ENCODE measurements around the gene ITGAD. TPM values are rescaled to one million over a fixed set of nuclear protein-coding genes. Genes with fewer than 3 reads are reported as not detected.

The ITGAD gene
- total RNA-seq, 4 donors from 2014 or later: 0.27 TPM; not detected in 3

DNA sequence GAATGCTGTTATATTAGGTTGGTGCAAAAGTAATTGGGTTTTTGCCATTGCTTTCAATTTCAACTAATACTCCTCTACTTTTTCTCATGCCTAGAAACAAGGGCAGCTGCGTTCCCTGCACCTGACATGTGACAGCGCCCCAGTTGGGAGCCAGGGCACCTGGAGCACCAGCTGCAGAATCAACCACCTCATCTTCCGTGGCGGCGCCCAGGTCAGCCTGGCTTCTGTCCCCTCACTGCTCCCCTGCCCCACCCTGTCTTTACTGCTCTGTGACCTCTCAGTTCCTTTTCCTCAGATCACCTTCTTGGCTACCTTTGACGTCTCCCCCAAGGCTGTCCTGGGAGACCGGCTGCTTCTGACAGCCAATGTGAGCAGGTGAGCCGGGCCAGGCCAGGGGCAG, 16.4 kb upstream of the ITGAD start:
- TF ChIP-seq POLR2AphosphoS5 (IDR thresholded peaks at IDR 0.05): no peak
- TF ChIP-seq, protein P1, sequence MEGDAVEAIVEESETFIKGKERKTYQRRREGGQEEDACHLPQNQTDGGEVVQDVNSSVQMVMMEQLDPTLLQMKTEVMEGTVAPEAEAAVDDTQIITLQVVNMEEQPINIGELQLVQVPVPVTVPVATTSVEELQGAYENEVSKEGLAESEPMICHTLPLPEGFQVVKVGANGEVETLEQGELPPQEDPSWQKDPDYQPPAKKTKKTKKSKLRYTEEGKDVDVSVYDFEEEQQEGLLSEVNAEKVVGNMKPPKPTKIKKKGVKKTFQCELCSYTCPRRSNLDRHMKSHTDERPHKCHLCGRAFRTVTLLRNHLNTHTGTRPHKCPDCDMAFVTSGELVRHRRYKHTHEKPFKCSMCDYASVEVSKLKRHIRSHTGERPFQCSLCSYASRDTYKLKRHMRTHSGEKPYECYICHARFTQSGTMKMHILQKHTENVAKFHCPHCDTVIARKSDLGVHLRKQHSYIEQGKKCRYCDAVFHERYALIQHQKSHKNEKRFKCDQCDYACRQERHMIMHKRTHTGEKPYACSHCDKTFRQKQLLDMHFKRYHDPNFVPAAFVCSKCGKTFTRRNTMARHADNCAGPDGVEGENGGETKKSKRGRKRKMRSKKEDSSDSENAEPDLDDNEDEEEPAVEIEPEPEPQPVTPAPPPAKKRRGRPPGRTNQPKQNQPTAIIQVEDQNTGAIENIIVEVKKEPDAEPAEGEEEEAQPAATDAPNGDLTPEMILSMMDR (IDR thresholded peaks at IDR 0.05): no peak
- TF ChIP-seq POLR2A (IDR thresholded peaks at IDR 0.05): no peak
- no peak for TF ChIP-seq EP300 (IDR thresholded peaks at IDR 0.05)
- 79% methylated on average over 8 of the region's 8 CpGs; no CpG with 5 or more reads in 1 of the 2 donors for WGBS, 2 donors (ENCODE audit: low coverage in 1 of 2)

DNA sequence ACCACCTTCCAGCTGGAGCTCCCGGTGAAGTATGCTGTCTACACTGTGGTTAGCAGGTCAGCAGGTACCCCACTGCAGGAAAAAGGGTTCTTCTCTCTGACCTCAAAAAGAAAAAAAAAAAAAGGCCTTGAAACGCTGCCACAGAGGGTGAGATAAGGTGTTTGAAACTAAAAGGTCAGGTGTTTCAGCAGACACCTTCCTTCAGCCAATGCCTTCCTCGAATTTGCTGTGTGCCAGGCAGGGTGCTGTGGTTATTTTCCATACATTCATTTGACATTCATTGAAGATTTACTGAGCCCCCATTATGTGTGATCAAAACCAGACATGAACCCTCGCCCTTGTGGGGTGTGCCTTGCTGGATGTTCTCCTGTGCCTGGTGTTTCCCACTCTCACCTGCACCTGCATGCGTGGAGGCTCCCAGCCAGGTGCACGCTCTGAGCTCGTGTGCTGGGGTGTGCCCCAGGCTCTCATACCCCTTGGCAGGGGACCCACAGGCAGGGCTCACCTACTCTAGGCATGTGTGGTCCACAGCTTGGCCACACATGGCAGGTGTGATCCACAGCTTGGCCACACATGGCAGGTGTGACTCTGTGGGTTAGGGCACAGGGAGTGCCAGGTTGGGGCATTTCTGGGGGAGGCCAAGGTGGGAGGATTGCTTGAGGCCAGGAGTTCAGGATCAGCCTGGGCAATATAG, 15.8 kb upstream of the ITGAD start:
- Histone ChIP-seq H3K27ac (no peak overlapping the region), H3K27me3 (peaks cover 50% of the 10 kb centered on the region), H3K4me1 (peaks cover 0 to under 1% (median 0%) of the 10 kb centered on the region in 3 donors), H3K36me3 (no peaks in the 10 kb centered on the region), H3K9me3 (peaks cover 0 to 9% (median 0%) of the 10 kb centered on the region in 3 donors), H3K4me3 (no peak overlapping the region)
- 63 to 100% methylated on average over 1 to 6 of the region's 7 CpGs for WGBS, 2 donors (ENCODE audit: low coverage in 1 of 2)
- ATAC-seq: no peak
- TF ChIP-seq, protein P1 (IDR thresholded peaks at IDR 0.05): no peak
- TF ChIP-seq POLR2AphosphoS5 (IDR thresholded peaks at IDR 0.05) (no peak), EP300 (IDR thresholded peaks at IDR 0.05) (no peak)

More for the DNA sequence above, 16.4 kb upstream of the ITGAD start:
- H3K4me3 ChIP-seq: no peak overlapping the region
- H3K9me3 ChIP-seq: peaks cover 0 to 9% (median 0%) of the 10 kb centered on the region in 3 donors
- no peak for ATAC-seq
- H3K4me1 ChIP-seq: no peaks in the 10 kb centered on the region
- no peaks in the 10 kb centered on the region for H3K36me3 ChIP-seq
- peaks cover 50% of the 10 kb centered on the region for H3K27me3 ChIP-seq
- no peak overlapping the region for H3K27ac ChIP-seq

DNA sequence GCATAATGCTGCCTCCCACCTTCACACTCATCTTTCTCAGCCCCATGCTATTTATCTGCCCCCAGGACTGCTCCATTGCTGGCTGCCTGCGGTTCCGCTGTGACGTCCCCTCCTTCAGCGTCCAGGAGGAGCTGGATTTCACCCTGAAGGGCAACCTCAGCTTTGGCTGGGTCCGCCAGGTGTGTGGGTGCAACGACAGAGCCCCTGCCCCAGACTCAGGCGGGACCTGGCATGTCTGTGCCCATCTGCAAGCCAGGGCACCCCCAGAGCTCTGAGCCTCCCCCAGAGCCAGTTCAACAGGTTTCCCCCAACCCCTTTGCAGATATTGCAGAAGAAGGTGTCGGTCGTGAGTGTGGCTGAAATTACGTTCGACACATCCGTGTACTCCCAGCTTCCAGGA, 12.9 kb upstream of the ITGAD start:
- no peak overlapping the region for H3K27ac ChIP-seq
- no peak overlapping the region for H3K4me3 ChIP-seq
- H3K9me3 ChIP-seq: peaks cover 0 to 9% (median 0%) of the 10 kb centered on the region in 3 donors
- WGBS, 2 donors (ENCODE audit: low coverage in 1 of 2): no CpG with 5 or more reads among the region's 12 CpGs
- ATAC-seq: no peak
- no peak for TF ChIP-seq POLR2A (IDR thresholded peaks at IDR 0.05)
- no peak for TF ChIP-seq EP300 (IDR thresholded peaks at IDR 0.05)
- TF ChIP-seq, protein P1 (IDR thresholded peaks at IDR 0.05): no peak
- no peak for TF ChIP-seq POLR2AphosphoS5 (IDR thresholded peaks at IDR 0.05)
- H3K36me3 ChIP-seq: no peaks in the 10 kb centered on the region
- H3K27me3 ChIP-seq: peaks cover 75% of the 10 kb centered on the region
- peaks cover 0 to 7% (median 0%) of the 10 kb centered on the region in 3 donors for H3K4me1 ChIP-seq

DNA sequence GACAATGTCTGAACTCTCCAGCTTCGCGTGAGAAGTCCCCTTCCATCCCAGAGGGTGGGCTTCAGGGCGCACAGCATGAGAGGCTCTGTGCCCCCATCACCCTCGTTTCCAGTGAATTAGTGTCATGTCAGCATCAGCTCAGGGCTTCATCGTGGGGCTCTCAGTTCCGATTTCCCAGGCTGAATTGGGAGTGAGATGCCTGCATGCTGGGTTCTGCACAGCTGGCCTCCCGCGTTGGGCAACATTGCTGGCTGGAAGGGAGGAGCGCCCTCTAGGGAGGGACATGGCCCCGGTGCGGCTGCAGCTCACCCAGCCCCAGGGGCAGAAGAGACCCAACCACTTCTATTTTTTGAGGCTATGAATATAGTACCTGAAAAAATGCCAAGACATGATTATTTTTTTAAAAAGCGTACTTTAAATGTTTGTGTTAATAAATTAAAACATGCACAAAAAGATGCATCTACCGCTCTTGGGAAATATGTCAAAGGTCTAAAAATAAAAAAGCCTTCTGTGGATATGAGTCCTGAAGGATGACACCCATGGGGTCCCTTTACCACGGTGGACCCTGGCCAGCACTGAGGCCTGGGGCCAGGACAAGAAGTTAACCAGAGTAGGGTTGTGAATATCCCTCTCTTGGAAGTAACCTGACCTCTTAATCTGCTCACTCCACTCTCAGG, 10.5 kb upstream of the ITGAD start:
- no peak for ATAC-seq
- Histone ChIP-seq H3K36me3 (no peaks in the 10 kb centered on the region), H3K27ac (no peak overlapping the region), H3K4me1 (peaks cover 0 to 7% (median 0%) of the 10 kb centered on the region in 3 donors), H3K4me3 (no peak overlapping the region), H3K27me3 (peaks cover 81% of the 10 kb centered on the region), H3K9me3 (peaks cover 0 to 7% (median 0%) of the 10 kb centered on the region in 3 donors)
- WGBS, 2 donors (ENCODE audit: low coverage in 1 of 2): 8 to 35% methylated on average over 2 to 5 of the region's 14 CpGs
- no peak for TF ChIP-seq EP300 (IDR thresholded peaks at IDR 0.05)
- TF ChIP-seq, protein P1 (IDR thresholded peaks at IDR 0.05): peak in 3 of 4 experiments; percentile 24 to 44 (median 39)

Data from gastroesophageal sphincter (tissue), 4 donors.